PC-3 (cell line): ENCODE data around the gene KRTAP9-7.
"Not testable (repeated sequence)": the region's sequence is repeated elsewhere in the genome, so short reads cannot be mapped to it uniquely, and the experiment has no call there.

Source experiments
- EZH2 ChIP-seq: fragments of 300-600 bp; sonication (generic); IDR thresholded peaks from one replicate; pipeline ENCODE4 v1.6.1; 2017; ENCODE audit warnings: antibody characterized with exemption, mild to moderate bottlenecking, low read length; ENCODE audit not compliant: unreplicated experiment
- EZH2phosphoT487 ChIP-seq: fragments of 300-600 bp; sonication (generic); IDR thresholded peaks from 2 replicates; pipeline ENCODE4 v1.6.1; 2018; ENCODE audit warnings: mild to moderate bottlenecking, antibody characterized with exemption, low read length, borderline replicate concordance
- TF ChIP-seq, protein P1 (sequence below): fragments of 300-600 bp; sonication (generic); conservative IDR thresholded peaks from 2 replicates; pipeline ENCODE4 v1.5.1; 2017; ENCODE audit warnings: antibody characterized with exemption, low read depth, mild to moderate bottlenecking, low read length

- TF ChIP-seq, protein P1, sequence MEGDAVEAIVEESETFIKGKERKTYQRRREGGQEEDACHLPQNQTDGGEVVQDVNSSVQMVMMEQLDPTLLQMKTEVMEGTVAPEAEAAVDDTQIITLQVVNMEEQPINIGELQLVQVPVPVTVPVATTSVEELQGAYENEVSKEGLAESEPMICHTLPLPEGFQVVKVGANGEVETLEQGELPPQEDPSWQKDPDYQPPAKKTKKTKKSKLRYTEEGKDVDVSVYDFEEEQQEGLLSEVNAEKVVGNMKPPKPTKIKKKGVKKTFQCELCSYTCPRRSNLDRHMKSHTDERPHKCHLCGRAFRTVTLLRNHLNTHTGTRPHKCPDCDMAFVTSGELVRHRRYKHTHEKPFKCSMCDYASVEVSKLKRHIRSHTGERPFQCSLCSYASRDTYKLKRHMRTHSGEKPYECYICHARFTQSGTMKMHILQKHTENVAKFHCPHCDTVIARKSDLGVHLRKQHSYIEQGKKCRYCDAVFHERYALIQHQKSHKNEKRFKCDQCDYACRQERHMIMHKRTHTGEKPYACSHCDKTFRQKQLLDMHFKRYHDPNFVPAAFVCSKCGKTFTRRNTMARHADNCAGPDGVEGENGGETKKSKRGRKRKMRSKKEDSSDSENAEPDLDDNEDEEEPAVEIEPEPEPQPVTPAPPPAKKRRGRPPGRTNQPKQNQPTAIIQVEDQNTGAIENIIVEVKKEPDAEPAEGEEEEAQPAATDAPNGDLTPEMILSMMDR: not testable (repeated sequence)
- TF ChIP-seq EZH2, EZH2phosphoT487: not testable (repeated sequence)
These were observed 4.2 kb upstream of the KRTAP9-7 start for GRCh38 chr17:41271323-41271722.
